GM23338 (cell line): Measurements from ENCODE around the gene LANCL1. TPM values are rescaled to one million over a fixed set of nuclear protein-coding genes. Genes with fewer than 3 reads are reported as not detected.

Source experiments
- ATAC-seq: fragments of 200-7000 bp; cut with Tn5 transposase; 3 replicates; pipeline ENCODE4 v1.9.1; 2020
- DNase-seq: peaks from one replicate; pipeline ENCODE4 v3.0.0-alpha.2; 2015; ENCODE audit warnings: low spot score
- H2AFZ ChIP-seq: fragments of 200-600 bp; sonication (generic); 2 replicates; pipeline ENCODE4 v1.8.0; 2016; ENCODE audit warnings: antibody characterized with exemption, mild to moderate bottlenecking, moderate library complexity
- H3F3A ChIP-seq: fragments of 200-600 bp; sonication (generic); replicated peaks from 2 replicates; pipeline ENCODE4 v1.8.0; 2017; ENCODE audit warnings: antibody characterized with exemption, mixed run types, low read depth
- H3K27ac ChIP-seq: fragments of 200-600 bp; sonication (generic); 2 replicates; pipeline ENCODE4 v1.6.1; 2016; ENCODE audit warnings: low read depth
- H3K27me3 ChIP-seq: fragments of 200-600 bp; sonication (generic); 2 replicates; pipeline ENCODE4 v1.8.0; 2016; ENCODE audit warnings: mild to moderate bottlenecking, mixed run types, moderate library complexity; ENCODE audit not compliant: insufficient read depth
- H3K36me3 ChIP-seq: fragments of 200-600 bp; sonication (generic); 2 replicates; pipeline ENCODE4 v1.8.0; 2016; ENCODE audit warnings: mild to moderate bottlenecking; ENCODE audit not compliant: insufficient read depth
- H3K4me1 ChIP-seq: fragments of 200-600 bp; sonication (generic); 2 replicates; pipeline ENCODE4 v1.8.0; 2016; ENCODE audit warnings: mild to moderate bottlenecking, moderate library complexity; ENCODE audit not compliant: insufficient read depth
- H3K4me2 ChIP-seq: fragments of 200-600 bp; sonication (generic); 2 replicates; pipeline ENCODE4 v1.7.1; 2017; ENCODE audit warnings: mixed run types
- H3K4me3 ChIP-seq: fragments of 200-600 bp; sonication (generic); 2 replicates; pipeline ENCODE4 v1.6.1; 2016; ENCODE audit warnings: mixed run types
- H3K79me2 ChIP-seq: fragments of 200-600 bp; sonication (generic); replicated peaks from 2 replicates; pipeline ENCODE4 v1.8.0; 2017; ENCODE audit warnings: mild to moderate bottlenecking; ENCODE audit not compliant: insufficient read depth
- H3K9me2 ChIP-seq: fragments of 200-600 bp; sonication (generic); 2 replicates; pipeline ENCODE4 v1.8.0; 2017; ENCODE audit not compliant: insufficient read depth
- H4K20me1 ChIP-seq: fragments of 200-600 bp; sonication (generic); replicated peaks from 2 replicates; pipeline ENCODE4 v1.8.0; 2017; ENCODE audit warnings: mild to moderate bottlenecking; ENCODE audit not compliant: insufficient read depth
- H3K27ac Mint-ChIP-seq: 2 replicates; pipeline ENCODE4 v1.8.0; 2020; ENCODE audit warnings: inconsistent platforms, mild to moderate bottlenecking, moderate library complexity, mixed read lengths
- H3K27me3 Mint-ChIP-seq: 3 replicates; pipeline ENCODE4 v1.8.0; 2022; ENCODE audit warnings: low read depth, mild to moderate bottlenecking, moderate library complexity, mixed read lengths, inconsistent platforms; ENCODE audit not compliant: insufficient read depth, poor library complexity
- H3K36me3 Mint-ChIP-seq: 3 replicates; pipeline ENCODE4 v1.8.0; 2021; ENCODE audit warnings: low read depth, mild to moderate bottlenecking, inconsistent platforms, moderate library complexity, mixed read lengths
- H3K4me1 Mint-ChIP-seq: 3 replicates; pipeline ENCODE4 v1.8.0; 2020; ENCODE audit warnings: mild to moderate bottlenecking, inconsistent platforms, mixed read lengths
- H3K4me3 Mint-ChIP-seq: 3 replicates; pipeline ENCODE4 v1.8.0; 2021; ENCODE audit warnings: moderate library complexity, mild to moderate bottlenecking, inconsistent platforms, mixed read lengths
- H3K9me3 Mint-ChIP-seq: 3 replicates; pipeline ENCODE4 v1.8.0; 2020; ENCODE audit warnings: moderate library complexity, mild to moderate bottlenecking, inconsistent platforms, mixed read lengths
- CREB1 ChIP-seq: fragments of 250-450 bp; sonication (Bioruptor Pico); IDR thresholded peaks from 2 replicates; pipeline ENCODE4 v1.5.0; 2020; ENCODE audit warnings: low read depth, mild to moderate bottlenecking, moderate library complexity
- EZH2phosphoT487 ChIP-seq: fragments of 200-600 bp; sonication (generic); IDR thresholded peaks from one replicate; pipeline ENCODE4 v1.8.1; 2018; ENCODE audit warnings: antibody characterized with exemption; ENCODE audit not compliant: unreplicated experiment
- NANOG ChIP-seq: IDR thresholded peaks from 2 replicates; pipeline ENCODE4 v1.6.1; 2016; ENCODE audit warnings: antibody characterized with exemption, borderline replicate concordance
- REST ChIP-seq: IDR thresholded peaks from one replicate; pipeline ENCODE4 v1.6.1; 2018; ENCODE audit warnings: antibody characterized with exemption; ENCODE audit not compliant: unreplicated experiment
- ZNF331 ChIP-seq: fragments of 250-450 bp; sonication (Bioruptor Pico); IDR thresholded peaks from 2 replicates; pipeline ENCODE4 v1.5.0; 2020; ENCODE audit warnings: low read depth, mild to moderate bottlenecking, moderate library complexity
- ZNF462 ChIP-seq: fragments of 250-450 bp; sonication (Bioruptor Pico); IDR thresholded peaks from 2 replicates; pipeline ENCODE4 v1.5.0; 2020; ENCODE audit warnings: mild to moderate bottlenecking, moderate library complexity
- polyA plus RNA-seq: library from polyadenylated mRNA; unstranded; fragments of >200 nt; fragmentation: Nextera tagmentation; extraction: Ambion mirVana; gene quantifications from 2 replicates; pipeline ENCODE4 v1.2.1, GENCODE V29; 2016
- total RNA-seq: library from RNA; depleted of rRNA; stranded (reverse); fragments of >200 nt; shearing (Covaris generic); gene quantifications from 2 replicates; pipeline ENCODE4 v1.2.3, GENCODE V29; 2014; rRNA removed

LANCL1 gene
- total and polyA plus RNA-seq, 2 experiments from 2014 or later, result 13.4 to 36.8 TPM

DNA sequence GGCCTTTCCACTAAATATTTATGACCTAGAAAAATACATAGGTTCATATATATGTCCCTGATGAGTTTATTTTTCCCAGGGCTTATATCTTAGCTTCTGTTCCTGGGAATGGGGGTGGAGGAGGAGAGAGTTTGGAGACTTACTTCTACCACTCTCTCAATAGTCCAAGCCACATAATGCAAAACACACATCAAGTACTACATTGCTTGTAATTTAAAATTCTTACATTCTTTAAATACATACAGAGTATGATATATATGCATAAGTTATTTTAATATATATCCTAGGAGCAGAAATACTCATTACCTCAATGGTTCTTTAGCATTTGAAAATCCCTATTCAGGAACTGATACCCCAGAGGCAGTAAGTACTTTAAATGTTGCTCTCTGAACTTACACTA, 88.4 kb downstream of the LANCL1 start (continued):
- TF ChIP-seq ZNF462 (CRISPR knock-in tag), result no peak
- no peak for TF ChIP-seq ZNF331 (CRISPR knock-in tag)
- TF ChIP-seq NANOG, result no peak
- TF ChIP-seq REST, result no peak
- TF ChIP-seq EZH2phosphoT487, result no peak
- TF ChIP-seq CREB1 (CRISPR knock-in tag), result no peak

DNA sequence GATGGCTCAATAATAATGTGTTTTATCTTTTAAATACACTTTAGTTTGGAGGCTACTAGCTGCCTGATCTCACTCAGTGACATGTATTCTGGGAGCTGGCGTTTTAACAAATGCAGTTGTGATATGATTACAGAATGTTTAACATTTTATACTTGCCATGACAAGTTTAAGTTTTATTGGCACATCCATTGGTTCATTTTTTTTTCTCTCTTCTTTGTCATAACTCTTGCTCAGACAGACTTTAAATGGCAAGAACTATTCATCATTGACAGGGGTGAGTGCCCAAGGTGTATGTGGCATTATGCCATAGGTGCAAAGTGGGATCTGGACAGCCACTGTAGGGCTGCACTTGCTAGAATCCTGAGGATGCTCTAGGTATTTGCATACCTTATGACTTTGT, 89.5 kb downstream of the LANCL1 start:
- TF ChIP-seq EZH2phosphoT487, result no peak
- H3F3A ChIP-seq, result no peaks in the 10 kb centered on the region
- Mint-ChIP-seq H3K27ac (no peak overlapping the region), H3K36me3 (no peaks in the 10 kb centered on the region), H3K27me3 (no peaks in the 10 kb centered on the region), H3K4me1 (no peaks in the 10 kb centered on the region), H3K4me3 (no peak overlapping the region), H3K9me3 (no peaks in the 10 kb centered on the region)
- DNase-seq (no peak), ATAC-seq (no peak)
- H3K4me2 ChIP-seq, result no peak overlapping the region
- no peaks in the 10 kb centered on the region for H3K36me3 ChIP-seq
- no peaks in the 10 kb centered on the region for H3K4me1 ChIP-seq
- H2AFZ ChIP-seq, result no peak overlapping the region
- H3K79me2 ChIP-seq, result no peaks in the 10 kb centered on the region
- H3K4me3 ChIP-seq, result no peak overlapping the region
- no peaks in the 10 kb centered on the region for H3K27me3 ChIP-seq
- no peaks in the 10 kb centered on the region for H3K9me2 ChIP-seq
- H3K27ac ChIP-seq, result no peak overlapping the region
- H4K20me1 ChIP-seq, result no peaks in the 10 kb centered on the region

Other genes starting within 250 kb of the LANCL1 start
- gene MYL1, start 161.6 kb downstream of the LANCL1 start, total RNA-seq, result not detected in 2 replicates
- not detected in 2 replicates for gene MYL1, start 161.6 kb downstream of the LANCL1 start, polyA plus RNA-seq
- gene CPS1, start 79.8 kb upstream of the LANCL1 start, total RNA-seq, result 11.0 and 15.7 TPM in 2 replicates
- 4.9 and 5.5 TPM in 2 replicates for gene CPS1, start 79.8 kb upstream of the LANCL1 start, polyA plus RNA-seq